IMR-90 (cell line): ENCODE measurements around the gene CAPN5. TPM values are rescaled to one million over a fixed set of nuclear protein-coding genes. Genes with fewer than 3 reads are reported as not detected.

Experiments
- ATAC-seq: fragments of 200-7000 bp; cut with Tn5 transposase; 2 replicates; pipeline ENCODE4 v1.9.1; 2020; ENCODE audit warnings: low read depth, mild to moderate bottlenecking, moderate library complexity
- BruUV-seq: library from RNA; stranded (reverse); fragments of 400-500 nt; replicated peaks from 2 replicates; lab custom pipeline; 2021; lab: Mats Ljungman, UMichigan
- CTCF ChIA-PET: fragments of 300-600 bp; formaldehyde crosslinking; extraction: SDS; loops from one replicate; lab custom pipeline; 2021; ENCODE audit warnings: antibody characterized with exemption; lab: Yijun Ruan, JAX
- POLR2A ChIA-PET: fragments of 300-600 bp; sonication (Branson Sonifier 250); formaldehyde crosslinking; loops from one replicate; lab custom pipeline; 2022; ENCODE audit warnings: antibody characterized with exemption; ENCODE audit not compliant: unreplicated experiment; lab: Charles Lee
- DNase-seq: peaks from one replicate; pipeline ENCODE4 v3.0.0; 2013
- H2AFZ ChIP-seq: replicated peaks from 2 replicates; pipeline ENCODE3; 2013; ENCODE audit warnings: low read length, mild to moderate bottlenecking; ENCODE audit not compliant: poor library complexity
- H2AK5ac ChIP-seq: 2 replicates; pipeline ENCODE4 v1.6.1; 2013; ENCODE audit warnings: low read depth, low read length, inconsistent platforms
- H2AK9ac ChIP-seq: replicated peaks from 2 replicates; pipeline ENCODE3; 2013; ENCODE audit warnings: mild to moderate bottlenecking, low read depth, low read length, moderate library complexity; ENCODE audit not compliant: poor library complexity
- H2BK120ac ChIP-seq: 2 replicates; pipeline ENCODE4 v1.6.1; 2013; ENCODE audit warnings: low read depth, low read length, inconsistent platforms
- H2BK15ac ChIP-seq: 3 replicates; pipeline ENCODE4 v1.6.1; 2013; ENCODE audit warnings: low read depth, low read length, inconsistent platforms
- H2BK20ac ChIP-seq: 2 replicates; pipeline ENCODE4 v1.6.1; 2013; ENCODE audit warnings: low read depth, mild to moderate bottlenecking, inconsistent platforms, low read length, moderate library complexity
- H2BK5ac ChIP-seq: 2 replicates; pipeline ENCODE4 v1.6.1; 2013; ENCODE audit warnings: mild to moderate bottlenecking, low read depth, low read length, inconsistent platforms; ENCODE audit not compliant: poor library complexity, severe bottlenecking
- H3K14ac ChIP-seq: replicated peaks from 2 replicates; pipeline ENCODE4 v1.6.1; 2013; ENCODE audit warnings: low read depth, low read length, inconsistent platforms
- H3K18ac ChIP-seq: 2 replicates; pipeline ENCODE4 v1.6.1; 2013; ENCODE audit warnings: low read depth, low read length, control low read depth
- H3K23ac ChIP-seq: 2 replicates; pipeline ENCODE4 v1.6.1; 2013; ENCODE audit warnings: low read depth, low read length, inconsistent platforms
- H3K27ac ChIP-seq: 2 replicates; pipeline ENCODE4 v1.5.1; 2013; ENCODE audit warnings: mild to moderate bottlenecking, control low read depth, low read length; ENCODE audit not compliant: insufficient read depth
- H3K27me3 ChIP-seq: 2 replicates; pipeline ENCODE4 v1.6.1; 2013; ENCODE audit warnings: low read length; ENCODE audit not compliant: control insufficient read depth, insufficient read depth
- H3K36me3 ChIP-seq: 2 replicates; pipeline ENCODE4 v1.6.1; 2013; ENCODE audit warnings: low read length, mixed read lengths; ENCODE audit not compliant: control insufficient read depth, insufficient read depth
- H3K4ac ChIP-seq: 2 replicates; pipeline ENCODE4 v1.6.1; 2013; ENCODE audit warnings: low read depth, low read length, inconsistent platforms
- H3K4me1 ChIP-seq: 2 replicates; pipeline ENCODE4 v1.6.1; 2013; ENCODE audit warnings: low read length, mixed read lengths; ENCODE audit not compliant: control insufficient read depth, insufficient read depth
- H3K4me2 ChIP-seq: 2 replicates; pipeline ENCODE4 v1.6.1; 2013; ENCODE audit warnings: low read depth, mild to moderate bottlenecking, control low read depth, low read length, moderate library complexity
- H3K4me3 ChIP-seq: 2 replicates; pipeline ENCODE4 v1.5.1; 2013; ENCODE audit warnings: low read depth, mild to moderate bottlenecking, control low read depth, low read length, moderate library complexity; ENCODE audit not compliant: insufficient read depth
- H3K56ac ChIP-seq: 2 replicates; pipeline ENCODE4 v1.6.1; 2013; ENCODE audit warnings: low read length, inconsistent platforms; ENCODE audit not compliant: insufficient read depth; ENCODE audit errors: extremely low read depth
- H3K79me1 ChIP-seq, 2 experiments: 2 replicates each; pipeline ENCODE4 v1.6.1; 2013; ENCODE audit warnings: low read length in 2 of 2, inconsistent platforms in 1 of 2, low read depth in 1 of 2
- H3K9ac ChIP-seq: 2 replicates; pipeline ENCODE4 v1.6.1; 2013; ENCODE audit warnings: low read depth, low read length, control low read depth
- H3K9me1 ChIP-seq: 2 replicates; pipeline ENCODE4 v1.6.1; 2013; ENCODE audit warnings: low read length, inconsistent platforms; ENCODE audit not compliant: insufficient read depth
- H3K9me3 ChIP-seq: 2 replicates; pipeline ENCODE4 v1.6.1; 2013; ENCODE audit warnings: low read length; ENCODE audit not compliant: control insufficient read depth, insufficient read depth
- H4K20me1 ChIP-seq: 2 replicates; pipeline ENCODE4 v1.6.1; 2013; ENCODE audit warnings: low read length, inconsistent platforms; ENCODE audit not compliant: insufficient read depth
- H4K5ac ChIP-seq: 2 replicates; pipeline ENCODE4 v1.6.1; 2013; ENCODE audit warnings: mild to moderate bottlenecking, low read depth, low read length, control low read depth
- H4K8ac ChIP-seq, 2 experiments: 2 replicates each; pipeline ENCODE4 v1.6.1; 2013; ENCODE audit warnings: low read depth in 2 of 2, low read length in 2 of 2, control low read depth in 1 of 2, inconsistent platforms in 1 of 2
- H4K91ac ChIP-seq: 2 replicates; pipeline ENCODE4 v1.6.1; 2013; ENCODE audit warnings: low read depth, low read length, inconsistent platforms; ENCODE audit not compliant: insufficient read depth
- BHLHE40 ChIP-seq: fragments of 150-350 bp; IDR thresholded peaks from 2 replicates; pipeline ENCODE4 v1.6.1; 2016; ENCODE audit warnings: mild to moderate bottlenecking, low read depth, low read length
- CEBPB ChIP-seq: IDR thresholded peaks from 2 replicates; pipeline ENCODE4 v1.6.1; 2012; ENCODE audit warnings: low read depth, low read length, improper control_type of control experiment
- CHD1 ChIP-seq: IDR thresholded peaks from 2 replicates; pipeline ENCODE4 v1.6.1; 2012; ENCODE audit warnings: low read depth, low read length, improper control_type of control experiment
- FOS ChIP-seq: fragments of 150-350 bp; IDR thresholded peaks from 2 replicates; pipeline ENCODE4 v1.6.1; 2016; ENCODE audit warnings: low read depth, low read length
- MAFK ChIP-seq: IDR thresholded peaks from 2 replicates; pipeline ENCODE4 v1.6.1; 2012; ENCODE audit warnings: low read depth, low read length, improper control_type of control experiment
- MAZ ChIP-seq: IDR thresholded peaks from 2 replicates; pipeline ENCODE4 v1.6.1; 2012; ENCODE audit warnings: low read depth, mild to moderate bottlenecking, low read length, improper control_type of control experiment, moderate library complexity, borderline replicate concordance
- MXI1 ChIP-seq: IDR thresholded peaks from 2 replicates; pipeline ENCODE4 v1.6.1; 2012; ENCODE audit warnings: low read depth, mild to moderate bottlenecking, low read length, moderate library complexity, borderline replicate concordance
- NFE2L2 ChIP-seq: fragments of 150-350 bp; IDR thresholded peaks from 2 replicates; pipeline ENCODE4 v1.6.1; 2016; ENCODE audit warnings: low read depth, mild to moderate bottlenecking, low read length
- RAD21 ChIP-seq: IDR thresholded peaks from 2 replicates; pipeline ENCODE4 v1.6.1; 2012; ENCODE audit warnings: low read length, improper control_type of control experiment
- RCOR1 ChIP-seq: IDR thresholded peaks from 2 replicates; pipeline ENCODE4 v1.6.1; 2012; ENCODE audit warnings: mild to moderate bottlenecking, low read length, improper control_type of control experiment; ENCODE audit not compliant: insufficient replicate concordance
- RFX5 ChIP-seq: IDR thresholded peaks from 2 replicates; pipeline ENCODE4 v1.8.0; 2012; ENCODE audit warnings: low read depth, mild to moderate bottlenecking, low read length, moderate library complexity
- SMC3 ChIP-seq: fragments of 150-350 bp; IDR thresholded peaks from 2 replicates; pipeline ENCODE4 v1.6.1; 2016; ENCODE audit warnings: low read depth, mild to moderate bottlenecking, antibody characterized with exemption, low read length, moderate library complexity
- WGBS, 2 experiments: methylation state at CpG; one replicate each; pipeline versions ENCODE4 v1.1.5 to v1.1.7; 2013; ENCODE audit warnings: missing lambda C conversion rate in 2 of 2; ENCODE audit not compliant: insufficient read length in 1 of 2; ENCODE audit errors: extremely low coverage in 2 of 2; 5-methylcytosine and 5-hydroxymethylcytosine counted together
- dilution Hi-C: fragments of 300-500 bp; cut with HindIII; formaldehyde crosslinking; loops from one replicate; pipeline ENCODE4 v1.14.3; 2018; ENCODE audit warnings: low sequenced_read_pairs; ENCODE audit not compliant: unreplicated experiment
- in situ Hi-C: fragments of 300-500 bp; cut with MboI; formaldehyde crosslinking; loops from 3 replicates; pipeline ENCODE4 v1.14.3; 2019; ENCODE audit warnings: low sequenced_read_pairs, inconsistent platforms, mixed read lengths
- intact Hi-C: fragments of 100-400 bp; cut with micrococcal nuclease; formaldehyde crosslinking; loops from 2 replicates; pipeline ENCODE4 v1.10.0; 2022
- polyA plus RNA-seq, 3 experiments: library from polyadenylated mRNA; depleted of rRNA; stranded (reverse); fragments of >200 nt; gene quantifications; 2 replicates each; pipeline ENCODE4 v1.2.3, GENCODE V29; 2012; ENCODE audit warnings: low replicate concordance in 1 of 3
- total RNA-seq: library from RNA; depleted of rRNA; stranded (reverse); fragments of >200 nt; gene quantifications from 2 replicates; pipeline ENCODE4 v1.2.3, GENCODE V29; 2012
- TF ChIP-seq, protein P1 (sequence below): fragments of 150-350 bp; IDR thresholded peaks from 2 replicates; pipeline ENCODE4 v1.6.1; 2016; ENCODE audit warnings: low read depth, mild to moderate bottlenecking, low read length, moderate library complexity, borderline replicate concordance
- TF ChIP-seq, protein P2 (sequence below): conservative IDR thresholded peaks from 2 replicates; pipeline ENCODE4 v1.5.1; 2012; ENCODE audit warnings: mild to moderate bottlenecking, low read depth, low read length, improper control_type of control experiment

Gene CAPN5
- total and polyA plus RNA-seq, 2 of the 4 experiments (the other 2 are of a cell fraction): 8.1 to 24.0 TPM

DNA sequence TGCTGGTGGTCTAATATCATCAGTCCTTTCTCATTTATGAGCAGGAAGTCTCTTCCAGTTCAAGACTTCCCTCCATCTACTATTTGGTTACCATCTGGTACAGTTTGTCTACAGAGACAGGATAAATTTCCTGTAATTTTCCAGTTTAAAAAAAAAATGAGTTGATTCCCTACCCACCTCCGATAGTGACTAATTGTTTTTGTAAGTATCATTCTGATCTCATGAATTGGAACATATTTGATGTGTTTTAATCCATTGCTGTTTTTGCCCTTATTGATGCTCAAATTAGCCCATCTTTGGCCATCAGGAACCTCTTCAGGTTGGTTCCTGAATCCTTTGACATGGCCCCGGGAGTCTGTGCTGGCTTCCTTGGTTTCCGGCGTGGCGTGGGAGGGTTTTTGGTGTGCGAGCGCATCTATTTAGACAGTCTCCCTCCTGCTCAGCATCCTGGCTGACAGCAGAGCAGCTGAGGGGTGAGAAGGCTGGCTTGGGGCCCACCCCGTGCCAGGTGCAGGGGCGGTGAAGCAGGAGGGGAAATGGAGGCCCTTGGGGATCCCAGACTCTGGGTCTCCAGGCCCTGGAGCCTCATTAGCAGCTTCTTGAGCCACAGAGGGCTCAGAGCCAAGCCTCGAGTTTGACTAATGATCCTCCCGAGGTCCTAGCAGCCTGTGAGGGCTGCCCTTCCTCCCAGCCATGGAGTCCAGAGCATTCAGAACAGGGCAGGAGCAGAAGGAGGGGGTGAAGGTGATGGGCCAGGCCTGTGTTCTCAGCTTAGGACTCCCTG, 42.7 kb downstream of the CAPN5 start:
- ChIA-PET CTCF (interaction anchor here (0.7 kb wide), 1 partner anchor 18 kb away, joined by 3 read pairs; the partner anchor contains the start of gene MYO7A), POLR2A (no interaction called here)
- intact Hi-C loops: no loop called here
- Histone ChIP-seq H2BK5ac (no peak overlapping the region), H3K23ac (no peak overlapping the region), H4K5ac (no peak overlapping the region), H3K9ac (no peak overlapping the region), H3K36me3 (peaks cover 4% of the 10 kb centered on the region; the same call in 1 of the 2 replicates), H3K18ac (no peak overlapping the region), H4K91ac (no peak overlapping the region), H3K56ac (no peak overlapping the region), H2BK20ac (no peak overlapping the region), H3K4me3 (no peak overlapping the region), H3K4me1 (peaks cover 21% of the 10 kb centered on the region), H4K20me1 (peaks cover 5% of the 10 kb centered on the region; the same call in 1 of the 2 replicates), H3K9me1 (peaks cover 12% of the 10 kb centered on the region), H3K79me1 (peaks cover 0 to 15% of the 10 kb centered on the region in 2 experiments; a peak in 1 of 4 replicates), H2AK5ac (no peak overlapping the region; the same call in 1 of the 2 replicates), H3K4me2 (no peak overlapping the region), H3K27ac (no peak overlapping the region), H4K8ac (no peak overlapping the region), H3K27me3 (no peaks in the 10 kb centered on the region), H3K9me3 (no peaks in the 10 kb centered on the region), H3K14ac (0 out of 2 replicates have a peak overlapping the region, but pooled peaks have one; percentile 46), H2AK9ac (peak overlapping the region; percentile 79), H2BK15ac (no peak overlapping the region), H2AFZ (peak overlapping the region; percentile 48), H3K4ac (no peak overlapping the region), H2BK120ac (no peak overlapping the region)
- DNase-seq (peak; percentile 37), ATAC-seq (peak; percentile 28)
- in situ Hi-C loops: no loop called here
- dilution Hi-C loops: no loop called here
- no CpG with 5 or more reads among the region's 11 CpGs for WGBS, 2 experiments
- no TSS peak for BruUV-seq
- no peak for TF ChIP-seq MXI1
- no peak for TF ChIP-seq RFX5
- no peak for TF ChIP-seq MAFK
- no peak for TF ChIP-seq RCOR1
- no peak for TF ChIP-seq SMC3
- TF ChIP-seq, protein P1, sequence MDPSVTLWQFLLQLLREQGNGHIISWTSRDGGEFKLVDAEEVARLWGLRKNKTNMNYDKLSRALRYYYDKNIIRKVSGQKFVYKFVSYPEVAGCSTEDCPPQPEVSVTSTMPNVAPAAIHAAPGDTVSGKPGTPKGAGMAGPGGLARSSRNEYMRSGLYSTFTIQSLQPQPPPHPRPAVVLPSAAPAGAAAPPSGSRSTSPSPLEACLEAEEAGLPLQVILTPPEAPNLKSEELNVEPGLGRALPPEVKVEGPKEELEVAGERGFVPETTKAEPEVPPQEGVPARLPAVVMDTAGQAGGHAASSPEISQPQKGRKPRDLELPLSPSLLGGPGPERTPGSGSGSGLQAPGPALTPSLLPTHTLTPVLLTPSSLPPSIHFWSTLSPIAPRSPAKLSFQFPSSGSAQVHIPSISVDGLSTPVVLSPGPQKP: no peak
- TF ChIP-seq RAD21: no peak
- no peak for TF ChIP-seq MAZ
- TF ChIP-seq CEBPB: no peak
- no peak for TF ChIP-seq NFE2L2
- TF ChIP-seq FOS: no peak
- TF ChIP-seq, protein P2, sequence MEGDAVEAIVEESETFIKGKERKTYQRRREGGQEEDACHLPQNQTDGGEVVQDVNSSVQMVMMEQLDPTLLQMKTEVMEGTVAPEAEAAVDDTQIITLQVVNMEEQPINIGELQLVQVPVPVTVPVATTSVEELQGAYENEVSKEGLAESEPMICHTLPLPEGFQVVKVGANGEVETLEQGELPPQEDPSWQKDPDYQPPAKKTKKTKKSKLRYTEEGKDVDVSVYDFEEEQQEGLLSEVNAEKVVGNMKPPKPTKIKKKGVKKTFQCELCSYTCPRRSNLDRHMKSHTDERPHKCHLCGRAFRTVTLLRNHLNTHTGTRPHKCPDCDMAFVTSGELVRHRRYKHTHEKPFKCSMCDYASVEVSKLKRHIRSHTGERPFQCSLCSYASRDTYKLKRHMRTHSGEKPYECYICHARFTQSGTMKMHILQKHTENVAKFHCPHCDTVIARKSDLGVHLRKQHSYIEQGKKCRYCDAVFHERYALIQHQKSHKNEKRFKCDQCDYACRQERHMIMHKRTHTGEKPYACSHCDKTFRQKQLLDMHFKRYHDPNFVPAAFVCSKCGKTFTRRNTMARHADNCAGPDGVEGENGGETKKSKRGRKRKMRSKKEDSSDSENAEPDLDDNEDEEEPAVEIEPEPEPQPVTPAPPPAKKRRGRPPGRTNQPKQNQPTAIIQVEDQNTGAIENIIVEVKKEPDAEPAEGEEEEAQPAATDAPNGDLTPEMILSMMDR: no peak
- no peak for TF ChIP-seq BHLHE40
- no peak for TF ChIP-seq CHD1
